Liver (tissue), 9 donors: Measurements from ENCODE around the gene SIPA1L3. TPM values are rescaled to one million over a fixed set of nuclear protein-coding genes. Genes with fewer than 3 reads are reported as not detected.

Source experiments
- DNase-seq: peaks from one replicate; pipeline ENCODE4 v3.0.0-alpha.2; 2017; ENCODE audit warnings: low spot score
- H3K27ac ChIP-seq, 2 donors: one replicate each; pipeline ENCODE4 v1.7.0; 2013; ENCODE audit warnings: inconsistent platforms in 2 of 2, low read length in 2 of 2, control low read depth in 1 of 2, low read depth in 1 of 2, mild to moderate bottlenecking in 1 of 2
- H3K27me3 ChIP-seq, 4 donors: one replicate each; pipeline versions ENCODE4 v1.6.1 to v1.7.0; 2013; ENCODE audit warnings: low read length in 3 of 4, inconsistent platforms in 1 of 4, mild to moderate bottlenecking in 1 of 4, moderate library complexity in 1 of 4; ENCODE audit not compliant: control insufficient read depth in 4 of 4, insufficient read depth in 4 of 4
- H3K36me3 ChIP-seq, 4 donors: one replicate each; pipeline versions ENCODE4 v1.6.1 to v1.7.0; 2013; ENCODE audit warnings: low read length in 3 of 4, mild to moderate bottlenecking in 3 of 4, low read depth in 1 of 4, moderate library complexity in 1 of 4; ENCODE audit not compliant: control insufficient read depth in 4 of 4, insufficient read depth in 3 of 4
- H3K4me1 ChIP-seq, 4 donors: one replicate each; pipeline versions ENCODE4 v1.6.1 to v1.7.0; 2013; ENCODE audit warnings: low read length in 3 of 4, mild to moderate bottlenecking in 3 of 4, moderate library complexity in 1 of 4; ENCODE audit not compliant: control insufficient read depth in 4 of 4, insufficient read depth in 4 of 4
- H3K4me3 ChIP-seq, 3 donors: one replicate each; pipeline versions ENCODE4 v1.6.1 to v1.7.0; 2013; ENCODE audit warnings: low read length in 3 of 3, control low read depth in 1 of 3, low read depth in 1 of 3, mild to moderate bottlenecking in 1 of 3
- H3K9ac ChIP-seq, 2 donors: one replicate each; pipeline ENCODE4 v1.7.0; 2013; ENCODE audit warnings: low read length in 2 of 2, mild to moderate bottlenecking in 2 of 2, moderate library complexity in 2 of 2, control low read depth in 1 of 2, low read depth in 1 of 2
- H3K9me3 ChIP-seq, 4 donors: one replicate each; pipeline versions ENCODE4 v1.6.1 to v1.7.0; 2013; ENCODE audit warnings: low read length in 3 of 4; ENCODE audit not compliant: control insufficient read depth in 4 of 4
- ATF3 ChIP-seq: IDR thresholded peaks from 2 replicates; pipeline ENCODE4 v1.6.1; 2016; ENCODE audit warnings: antibody characterized with exemption
- CTCF ChIP-seq: fragments of 150-350 bp; IDR thresholded peaks from 2 replicates; pipeline ENCODE4 v1.5.1; 2017; ENCODE audit warnings: improper control_type of control experiment, low read depth, low read length; ENCODE audit not compliant: missing input control
- EGR1 ChIP-seq, 2 donors: IDR thresholded peaks; 2 replicates each; pipeline ENCODE4 v1.6.1; 2016 to 2018; ENCODE audit warnings: antibody characterized with exemption in 2 of 2, low read depth in 2 of 2
- FOXA1 ChIP-seq: IDR thresholded peaks from 2 replicates; pipeline ENCODE4 v1.6.1; 2016; ENCODE audit warnings: antibody characterized with exemption
- FOXA2 ChIP-seq: IDR thresholded peaks from 2 replicates; pipeline ENCODE4 v1.6.1; 2016; ENCODE audit warnings: antibody characterized with exemption
- GABPA ChIP-seq, 2 donors: IDR thresholded peaks in 1 of 2; conservative IDR thresholded peaks in 1 of 2; 2 replicates each; pipeline ENCODE4 v1.6.1; 2016; ENCODE audit warnings: antibody characterized with exemption in 2 of 2, mild to moderate bottlenecking in 1 of 2, moderate library complexity in 1 of 2
- HNF4A ChIP-seq, 2 donors: conservative IDR thresholded peaks; 2 replicates each; pipeline ENCODE4 v1.6.1; 2016; ENCODE audit warnings: antibody characterized with exemption in 2 of 2, mild to moderate bottlenecking in 2 of 2
- HNF4G ChIP-seq: IDR thresholded peaks from 2 replicates; pipeline ENCODE4 v1.6.1; 2016; ENCODE audit warnings: antibody characterized with exemption
- JUND ChIP-seq, 2 donors: IDR thresholded peaks; 2 replicates each; pipeline ENCODE4 v1.6.1; 2016; ENCODE audit warnings: antibody characterized with exemption in 2 of 2
- NR2F2 ChIP-seq: IDR thresholded peaks from 2 replicates; pipeline ENCODE4 v1.6.1; 2016; ENCODE audit warnings: antibody characterized with exemption
- RAD21 ChIP-seq, 2 donors: IDR thresholded peaks; 2 replicates each; pipeline ENCODE4 v1.6.1; 2016; ENCODE audit warnings: antibody characterized with exemption in 2 of 2, mild to moderate bottlenecking in 2 of 2
- RXRA ChIP-seq, 2 donors: IDR thresholded peaks; 2 replicates each; pipeline ENCODE4 v1.6.1; 2017 to 2018; ENCODE audit warnings: antibody characterized with exemption in 2 of 2, mild to moderate bottlenecking in 1 of 2
- SP1 ChIP-seq: IDR thresholded peaks from 2 replicates; pipeline ENCODE4 v1.6.1; 2018; ENCODE audit warnings: antibody characterized with exemption, mild to moderate bottlenecking
- TAF1 ChIP-seq: conservative IDR thresholded peaks from 2 replicates; pipeline ENCODE4 v1.6.1; 2016; ENCODE audit warnings: antibody characterized with exemption, mild to moderate bottlenecking
- YY1 ChIP-seq: IDR thresholded peaks from 2 replicates; pipeline ENCODE4 v1.6.1; 2016; ENCODE audit warnings: antibody characterized with exemption, mild to moderate bottlenecking
- WGBS: extraction: QIAGEN DNeasy Blood & Tissue Kit; methylation state at CpG from one replicate; pipeline ENCODE4 v1.1.7; 2013; 5-methylcytosine and 5-hydroxymethylcytosine counted together
- polyA plus RNA-seq, 2 donors: library from polyadenylated mRNA; stranded (reverse) in 1 of 2; unstranded in 1 of 2; fragments of 200-250 nt in 1 of 2; fragments of >200 nt in 1 of 2; fragmentation: Nextera tagmentation in 1 of 2; extraction: Ambion mirVana in 1 of 2; gene quantifications; one replicate each; pipeline versions ENCODE4 v1.2.1 to v1.2.3, GENCODE V29; 2013 to 2015
- total RNA-seq, 2 donors: library from RNA; depleted of rRNA; stranded (reverse); fragments of >200 nt; gene quantifications; one replicate each; pipeline ENCODE4 v1.2.3, GENCODE V29; 2014
- TF ChIP-seq, protein P1 (sequence below): IDR thresholded peaks from 2 replicates; pipeline ENCODE4 v1.6.1; 2016; ENCODE audit warnings: antibody characterized with exemption
- TF ChIP-seq, protein P2 (sequence below): IDR thresholded peaks from 2 replicates; pipeline ENCODE4 v1.6.1; 2016; ENCODE audit warnings: antibody characterized with exemption
- TF ChIP-seq, protein P3 (sequence below): IDR thresholded peaks from 2 replicates; pipeline ENCODE4 v1.6.1; 2016; ENCODE audit warnings: antibody characterized with exemption, mild to moderate bottlenecking
- donor health status: healthy.
- donor health status: healthy.
- donor health status: healthy.
- donor health status: healthy.
- donor health status: healthy.

Gene SIPA1L3
- total and polyA plus RNA-seq, 4 donors, result 2.4 to 10.0 (median 4.4) TPM

DNA sequence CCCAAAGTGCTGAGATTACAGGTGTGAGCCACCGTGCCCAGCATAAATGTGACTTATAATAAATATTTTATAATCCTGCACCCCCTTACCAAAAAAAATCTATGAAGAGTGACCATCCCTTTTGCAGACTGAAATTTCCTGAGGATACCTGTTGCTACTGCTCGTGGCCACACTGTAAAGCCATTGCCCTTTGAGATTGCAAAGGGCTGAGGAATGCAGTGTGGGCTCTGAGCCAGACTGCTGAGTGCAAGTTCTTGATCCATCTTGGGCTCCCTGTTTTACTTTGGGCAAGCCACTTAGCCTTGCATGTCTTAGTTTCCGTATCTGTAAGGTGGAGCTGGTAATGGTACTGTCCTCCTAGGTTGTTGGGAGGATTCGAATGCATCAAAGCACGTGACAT, 23.4 kb downstream of the SIPA1L3 start:
- Histone ChIP-seq H3K27ac (no peak overlapping the region), H3K9me3 (peaks cover 0 to 1% (median 0%) of the 10 kb centered on the region in 4 donors), H3K4me3 (no peak overlapping the region), H3K36me3 (no peaks in the 10 kb centered on the region), H3K4me1 (peaks cover 10 to 50% (median 43%) of the 10 kb centered on the region in 4 donors), H3K27me3 (no peaks in the 10 kb centered on the region), H3K9ac (no peak overlapping the region)
- TF ChIP-seq GABPA (IDR thresholded peaks at IDR 0.05 in 1 of 2, conservative IDR thresholded peaks at IDR 0.05 in 1 of 2) (no peak), EGR1 (IDR thresholded peaks at IDR 0.05; ENCODE audit: low read depth in 2 of 2) (no peak), RXRA (IDR thresholded peaks at IDR 0.05) (no peak), RAD21 (IDR thresholded peaks at IDR 0.05) (no peak), ATF3 (no peak), FOXA1 (no peak), TAF1 (no peak), JUND (IDR thresholded peaks at IDR 0.05) (no peak), SP1 (no peak), NR2F2 (no peak), HNF4G (no peak), CTCF (no peak), FOXA2 (no peak), YY1 (no peak), HNF4A (conservative IDR thresholded peaks at IDR 0.05) (no peak)
- TF ChIP-seq, protein P1, sequence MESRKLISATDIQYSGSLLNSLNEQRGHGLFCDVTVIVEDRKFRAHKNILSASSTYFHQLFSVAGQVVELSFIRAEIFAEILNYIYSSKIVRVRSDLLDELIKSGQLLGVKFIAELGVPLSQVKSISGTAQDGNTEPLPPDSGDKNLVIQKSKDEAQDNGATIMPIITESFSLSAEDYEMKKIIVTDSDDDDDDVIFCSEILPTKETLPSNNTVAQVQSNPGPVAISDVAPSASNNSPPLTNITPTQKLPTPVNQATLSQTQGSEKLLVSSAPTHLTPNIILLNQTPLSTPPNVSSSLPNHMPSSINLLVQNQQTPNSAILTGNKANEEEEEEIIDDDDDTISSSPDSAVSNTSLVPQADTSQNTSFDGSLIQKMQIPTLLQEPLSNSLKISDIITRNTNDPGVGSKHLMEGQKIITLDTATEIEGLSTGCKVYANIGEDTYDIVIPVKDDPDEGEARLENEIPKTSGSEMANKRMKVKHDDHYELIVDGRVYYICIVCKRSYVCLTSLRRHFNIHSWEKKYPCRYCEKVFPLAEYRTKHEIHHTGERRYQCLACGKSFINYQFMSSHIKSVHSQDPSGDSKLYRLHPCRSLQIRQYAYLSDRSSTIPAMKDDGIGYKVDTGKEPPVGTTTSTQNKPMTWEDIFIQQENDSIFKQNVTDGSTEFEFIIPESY, result no peak
- TF ChIP-seq, protein P2, sequence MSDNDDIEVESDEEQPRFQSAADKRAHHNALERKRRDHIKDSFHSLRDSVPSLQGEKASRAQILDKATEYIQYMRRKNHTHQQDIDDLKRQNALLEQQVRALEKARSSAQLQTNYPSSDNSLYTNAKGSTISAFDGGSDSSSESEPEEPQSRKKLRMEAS, result no peak
- TF ChIP-seq, protein P3, sequence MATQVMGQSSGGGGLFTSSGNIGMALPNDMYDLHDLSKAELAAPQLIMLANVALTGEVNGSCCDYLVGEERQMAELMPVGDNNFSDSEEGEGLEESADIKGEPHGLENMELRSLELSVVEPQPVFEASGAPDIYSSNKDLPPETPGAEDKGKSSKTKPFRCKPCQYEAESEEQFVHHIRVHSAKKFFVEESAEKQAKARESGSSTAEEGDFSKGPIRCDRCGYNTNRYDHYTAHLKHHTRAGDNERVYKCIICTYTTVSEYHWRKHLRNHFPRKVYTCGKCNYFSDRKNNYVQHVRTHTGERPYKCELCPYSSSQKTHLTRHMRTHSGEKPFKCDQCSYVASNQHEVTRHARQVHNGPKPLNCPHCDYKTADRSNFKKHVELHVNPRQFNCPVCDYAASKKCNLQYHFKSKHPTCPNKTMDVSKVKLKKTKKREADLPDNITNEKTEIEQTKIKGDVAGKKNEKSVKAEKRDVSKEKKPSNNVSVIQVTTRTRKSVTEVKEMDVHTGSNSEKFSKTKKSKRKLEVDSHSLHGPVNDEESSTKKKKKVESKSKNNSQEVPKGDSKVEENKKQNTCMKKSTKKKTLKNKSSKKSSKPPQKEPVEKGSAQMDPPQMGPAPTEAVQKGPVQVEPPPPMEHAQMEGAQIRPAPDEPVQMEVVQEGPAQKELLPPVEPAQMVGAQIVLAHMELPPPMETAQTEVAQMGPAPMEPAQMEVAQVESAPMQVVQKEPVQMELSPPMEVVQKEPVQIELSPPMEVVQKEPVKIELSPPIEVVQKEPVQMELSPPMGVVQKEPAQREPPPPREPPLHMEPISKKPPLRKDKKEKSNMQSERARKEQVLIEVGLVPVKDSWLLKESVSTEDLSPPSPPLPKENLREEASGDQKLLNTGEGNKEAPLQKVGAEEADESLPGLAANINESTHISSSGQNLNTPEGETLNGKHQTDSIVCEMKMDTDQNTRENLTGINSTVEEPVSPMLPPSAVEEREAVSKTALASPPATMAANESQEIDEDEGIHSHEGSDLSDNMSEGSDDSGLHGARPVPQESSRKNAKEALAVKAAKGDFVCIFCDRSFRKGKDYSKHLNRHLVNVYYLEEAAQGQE, result no peak
- WGBS, result 91% methylated on average over 5 of the region's 5 CpGs
- DNase-seq, result no peak
